Measurements from ENCODE around the gene NR5A2.

DNA sequence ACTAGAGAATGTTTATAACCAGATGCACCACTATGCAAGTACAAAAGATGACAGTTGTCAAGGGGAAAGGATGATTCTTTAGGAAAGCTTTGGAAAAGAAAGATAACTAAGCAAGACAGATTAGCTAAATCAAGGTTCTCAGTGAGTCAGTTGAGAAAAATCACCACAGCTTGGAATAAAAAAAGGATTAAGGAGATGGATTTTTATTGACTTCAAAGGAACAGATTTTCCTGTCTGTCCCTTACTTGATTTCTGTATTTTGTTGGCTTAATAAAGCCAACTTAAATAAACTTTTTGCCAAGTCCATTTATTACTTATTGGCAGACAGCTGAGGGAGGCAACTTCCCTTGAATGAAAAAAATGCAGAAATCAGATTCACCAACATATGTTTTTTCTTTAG, 93.9 kb downstream of the NR5A2 start:
- TF ChIP-seq POLR2A (IDR thresholded peaks at IDR 0.05; ENCODE audit: low read length) (no peak), GATA1 (IDR thresholded peaks at IDR 0.05; ENCODE audit: low read depth, low read length) (no peak)
